GM18508 (cell line): ENCODE data around the gene ETS2.

Experiments used
- ATAC-seq: cut with Tn5 transposase; IDR thresholded peaks from one replicate; pipeline ENCODE4 v1.9.1; 2021; ENCODE audit warnings: moderate number of reproducible peaks; ENCODE audit not compliant: insufficient read depth, unreplicated experiment

The ETS2 gene

DNA sequence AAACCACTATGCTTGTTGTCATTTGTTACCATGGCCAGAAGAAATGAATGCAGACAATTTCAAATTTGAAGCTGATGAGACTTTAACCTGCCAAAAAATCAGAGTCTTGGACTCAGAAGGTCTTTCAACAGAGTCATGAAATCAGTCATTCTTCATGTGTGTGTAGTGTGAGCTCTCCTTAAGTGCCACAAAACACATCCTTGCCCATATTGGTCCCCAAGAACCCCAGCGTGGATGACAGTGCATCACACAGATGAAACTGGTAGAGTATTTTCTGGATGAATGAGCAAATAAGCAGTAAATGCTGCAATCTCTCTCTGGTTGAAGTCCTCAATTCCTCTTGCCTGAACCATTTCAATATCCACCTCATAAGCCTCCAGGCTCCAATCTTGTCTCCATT, 28.7 kb upstream of the ETS2 start:
- ATAC-seq = no peak

DNA sequence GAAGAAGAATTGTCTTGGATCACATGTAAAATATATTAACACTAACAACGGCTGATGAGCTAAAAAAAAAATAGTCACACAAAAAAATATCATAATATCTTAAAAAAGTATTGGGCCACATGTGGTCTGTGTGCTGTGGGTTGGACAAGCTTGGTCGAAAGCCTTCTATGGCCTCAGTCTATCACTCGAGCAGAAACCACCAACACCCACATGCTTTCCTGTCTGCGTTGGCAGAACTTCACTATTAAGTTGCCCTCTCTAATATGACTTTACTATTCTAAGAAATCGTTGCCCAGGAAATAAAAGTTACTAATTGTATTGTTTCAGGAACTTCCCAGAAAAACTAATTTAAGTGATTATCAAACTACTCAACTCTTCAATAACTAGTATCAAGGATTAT, 28.2 kb upstream of the ETS2 start:
- ATAC-seq = no peak

DNA sequence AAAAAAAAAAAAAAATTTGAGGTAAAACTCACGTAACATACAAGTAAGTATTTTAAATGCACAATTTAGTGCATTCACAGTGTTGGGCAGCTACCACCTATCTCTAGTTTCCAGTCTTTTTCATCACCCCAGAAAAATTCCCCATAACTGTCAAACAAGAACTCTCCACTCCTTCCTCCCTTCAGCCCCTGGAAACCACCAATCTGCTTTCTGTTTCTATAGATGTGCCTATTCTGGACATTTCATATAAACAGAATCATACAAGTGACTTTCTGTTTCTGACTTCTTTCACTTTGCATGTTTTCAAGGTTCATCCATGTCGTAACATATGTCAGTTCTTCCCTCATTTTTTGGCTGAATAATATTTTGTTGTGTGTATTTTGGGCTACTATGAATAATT, 24.9 kb upstream of the ETS2 start:
- peak; percentile 94 for ATAC-seq

DNA sequence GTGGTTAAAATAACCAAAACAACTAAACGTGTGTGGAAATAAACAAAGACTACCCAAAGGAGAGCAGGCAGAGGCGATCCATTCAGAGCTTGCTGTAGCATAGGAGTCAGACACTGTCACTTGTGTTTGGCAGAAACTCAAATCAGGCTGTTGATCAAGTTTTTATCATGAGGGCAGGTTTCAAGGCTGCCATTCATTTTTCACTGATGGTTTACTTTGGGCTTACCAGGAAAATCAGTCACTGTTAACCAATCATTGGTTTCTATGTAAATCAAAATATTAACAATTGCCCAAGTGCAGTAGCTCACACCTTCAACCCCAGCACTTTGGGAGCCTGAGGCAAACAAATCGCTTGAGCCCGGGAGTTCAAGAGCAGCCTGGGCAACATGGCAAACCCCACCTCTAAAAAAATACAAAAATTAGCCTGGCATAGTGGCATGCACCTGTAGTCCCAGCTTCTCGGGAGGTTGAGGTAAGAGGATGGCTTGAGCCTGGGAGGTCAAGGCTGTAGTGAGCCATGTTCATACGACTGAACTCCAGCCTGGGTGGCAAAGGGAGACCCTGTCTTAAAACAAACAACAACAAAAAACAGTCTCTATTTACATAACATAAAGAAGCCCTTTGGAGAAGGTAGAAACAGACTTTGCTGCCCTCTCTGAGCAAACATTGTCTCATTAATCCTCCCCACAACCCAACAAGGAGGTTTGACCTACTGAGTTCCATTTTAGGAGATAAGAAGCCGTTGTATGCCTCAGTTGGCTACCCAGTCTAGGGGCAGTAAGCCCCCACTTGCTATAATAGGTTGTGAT, 21.1 kb upstream of the ETS2 start:
- ATAC-seq = no peak

DNA sequence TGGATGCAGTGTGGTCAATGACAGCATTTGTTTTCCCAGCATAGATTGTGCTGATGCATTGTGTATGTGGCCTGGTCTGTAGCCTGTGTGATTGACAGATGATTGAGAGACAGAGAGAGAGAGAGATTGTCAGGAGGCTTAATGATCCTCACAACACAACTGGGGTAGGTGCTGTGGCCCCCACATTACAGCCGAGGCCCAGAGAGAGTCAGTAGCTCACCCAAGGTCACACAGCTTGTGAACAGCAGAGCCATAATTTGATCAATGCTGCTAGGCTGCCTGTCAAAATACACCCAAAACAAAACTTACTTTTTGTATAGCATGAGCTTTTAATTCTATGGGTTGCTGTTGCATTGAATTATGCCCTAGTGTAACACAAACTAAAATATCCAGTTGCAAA, 20.2 kb upstream of the ETS2 start:
- no peak for ATAC-seq

DNA sequence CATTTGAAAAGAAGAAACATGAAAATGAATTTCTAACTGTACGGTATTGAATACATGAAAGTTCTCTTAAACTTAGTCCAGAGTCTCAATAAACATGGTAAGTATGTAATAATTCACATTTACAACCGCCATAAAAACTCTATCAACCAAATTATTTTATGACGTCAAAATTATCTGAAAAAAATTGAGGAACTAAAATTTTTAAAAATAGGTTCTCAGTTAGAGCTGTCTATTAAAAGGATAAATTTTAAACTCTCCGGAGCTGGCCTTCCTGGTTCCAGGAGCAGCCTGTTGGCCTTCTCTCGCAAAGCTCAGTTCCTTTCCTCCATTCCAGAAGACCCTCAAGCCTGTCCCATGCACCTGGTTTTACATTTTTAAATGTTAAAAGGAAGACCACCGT, 18.7 kb upstream of the ETS2 start:
- no peak for ATAC-seq

DNA sequence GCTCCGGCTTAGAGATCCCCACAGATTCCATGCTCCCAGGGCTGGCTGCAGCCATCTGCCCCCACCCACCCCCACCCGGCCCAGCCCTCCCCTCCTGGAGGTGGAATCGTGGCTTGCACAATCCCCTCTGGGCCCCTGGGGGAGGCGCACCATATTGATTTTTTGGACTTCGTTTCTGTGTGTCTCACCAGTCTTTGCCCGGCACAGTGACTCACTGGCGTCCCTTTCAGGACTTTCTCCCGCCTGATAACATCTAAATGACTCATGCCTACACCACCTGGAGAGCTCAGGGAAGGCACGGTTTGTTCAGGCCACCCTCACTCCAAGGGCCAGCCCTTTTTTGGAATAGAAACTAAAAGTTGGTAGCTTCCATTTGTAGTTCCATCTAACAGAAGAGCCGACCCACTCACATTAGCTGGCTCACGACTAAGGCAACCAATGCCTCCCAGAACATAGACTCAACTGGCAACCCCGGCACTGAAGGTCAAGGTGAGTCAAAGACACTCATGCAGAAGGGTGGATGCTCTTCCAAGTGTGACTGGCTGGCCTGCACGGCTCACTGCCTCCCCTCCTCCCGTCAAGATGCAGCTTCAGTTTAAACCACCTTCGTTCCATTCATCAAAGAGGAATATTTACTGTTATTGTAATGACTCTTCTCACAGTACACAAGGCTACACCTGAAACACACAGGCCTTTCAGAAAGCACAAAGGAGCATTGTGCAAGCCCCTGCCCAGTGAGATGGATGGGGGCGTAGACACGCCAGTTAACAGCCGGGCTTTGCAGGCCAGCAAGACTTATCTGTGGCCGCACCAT, 18.1 kb upstream of the ETS2 start:
- no peak for ATAC-seq

DNA sequence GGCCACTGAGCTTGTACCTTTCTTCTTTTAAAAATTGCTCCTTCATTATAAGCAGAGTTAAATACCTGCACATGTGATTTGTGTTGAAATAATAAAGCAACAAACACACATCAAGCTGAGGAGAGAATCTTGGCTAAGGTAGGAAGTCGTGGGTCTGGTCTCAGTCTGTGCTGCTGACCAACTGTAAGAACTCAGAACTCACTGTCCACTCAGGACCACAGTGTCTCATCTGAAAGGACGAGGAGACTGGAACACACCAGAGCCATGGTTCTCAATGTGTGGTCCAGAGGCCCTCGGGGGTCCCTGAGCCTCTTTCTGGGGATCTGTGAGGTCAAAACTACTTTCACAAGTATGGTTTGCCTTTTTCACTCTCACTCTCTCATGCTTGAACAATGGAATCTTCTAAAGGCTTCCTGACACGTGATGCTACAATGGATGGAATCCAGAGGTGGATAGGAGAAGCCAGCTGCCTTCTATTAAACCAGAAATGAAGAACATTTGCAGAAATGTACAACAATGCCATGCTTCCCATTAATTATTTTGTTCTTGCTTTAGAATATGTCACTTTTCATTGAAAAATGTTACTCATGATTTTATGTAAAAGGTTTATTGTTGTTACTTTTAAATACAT, 17.3 kb upstream of the ETS2 start:
- no peak for ATAC-seq

DNA sequence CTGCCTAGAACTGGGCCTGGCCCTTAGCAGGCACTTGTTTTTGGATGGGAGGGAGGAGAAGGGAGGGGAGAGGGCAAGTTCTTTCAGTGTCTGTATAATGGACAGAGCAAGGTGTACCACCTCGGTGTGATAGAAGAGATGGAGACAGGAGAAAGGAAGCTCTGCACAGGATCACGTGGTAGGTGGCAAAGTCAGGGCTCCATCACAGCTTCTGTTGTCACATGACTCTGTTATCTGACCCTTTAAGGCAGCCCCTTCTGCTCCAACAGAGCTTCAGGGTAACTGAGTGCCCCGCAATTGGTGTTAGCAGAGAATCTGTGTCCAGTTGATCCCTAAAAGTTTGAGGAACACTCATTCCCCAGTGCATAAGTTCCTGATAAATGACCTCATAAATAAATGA, 16.5 kb upstream of the ETS2 start:
- ATAC-seq = no peak

DNA sequence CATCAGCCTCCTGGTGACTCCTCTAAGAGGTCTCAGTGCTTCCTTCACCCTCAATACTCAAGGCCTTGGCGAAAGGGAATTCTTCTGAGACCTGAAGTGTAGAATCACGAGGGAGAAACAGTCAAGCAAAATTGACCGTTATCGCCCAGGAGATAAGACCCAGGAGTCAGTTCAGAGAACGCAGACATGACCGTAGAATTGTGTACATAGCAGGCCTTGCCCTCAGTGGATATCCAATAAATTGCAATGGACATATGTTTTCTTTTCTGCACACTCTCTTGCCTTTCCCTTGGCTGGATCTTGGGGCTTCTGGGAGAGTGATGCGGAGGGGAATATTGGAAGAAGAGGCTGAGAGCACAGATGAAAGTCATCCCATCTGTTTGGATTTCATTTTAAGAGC, 15.7 kb upstream of the ETS2 start:
- ATAC-seq = no peak

DNA sequence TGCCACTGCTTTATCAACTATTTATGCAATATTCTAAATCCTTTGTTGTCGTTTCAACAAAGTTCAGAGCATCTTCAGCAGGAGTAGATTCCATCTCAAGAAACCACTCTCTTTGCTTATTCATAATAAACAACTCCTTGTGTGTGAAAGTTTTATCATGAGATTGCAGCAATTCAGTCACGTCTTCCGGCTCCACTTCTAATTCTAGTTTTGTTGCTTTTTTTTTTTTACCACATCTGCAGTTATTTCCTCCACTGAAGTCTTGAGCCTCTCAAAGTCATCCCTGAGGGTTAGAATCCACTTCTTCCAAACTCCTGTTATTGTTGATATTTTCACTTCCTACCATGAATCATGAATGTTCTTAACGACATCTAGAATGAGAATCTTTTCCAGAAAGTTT, 14.8 kb upstream of the ETS2 start:
- ATAC-seq = no peak

DNA sequence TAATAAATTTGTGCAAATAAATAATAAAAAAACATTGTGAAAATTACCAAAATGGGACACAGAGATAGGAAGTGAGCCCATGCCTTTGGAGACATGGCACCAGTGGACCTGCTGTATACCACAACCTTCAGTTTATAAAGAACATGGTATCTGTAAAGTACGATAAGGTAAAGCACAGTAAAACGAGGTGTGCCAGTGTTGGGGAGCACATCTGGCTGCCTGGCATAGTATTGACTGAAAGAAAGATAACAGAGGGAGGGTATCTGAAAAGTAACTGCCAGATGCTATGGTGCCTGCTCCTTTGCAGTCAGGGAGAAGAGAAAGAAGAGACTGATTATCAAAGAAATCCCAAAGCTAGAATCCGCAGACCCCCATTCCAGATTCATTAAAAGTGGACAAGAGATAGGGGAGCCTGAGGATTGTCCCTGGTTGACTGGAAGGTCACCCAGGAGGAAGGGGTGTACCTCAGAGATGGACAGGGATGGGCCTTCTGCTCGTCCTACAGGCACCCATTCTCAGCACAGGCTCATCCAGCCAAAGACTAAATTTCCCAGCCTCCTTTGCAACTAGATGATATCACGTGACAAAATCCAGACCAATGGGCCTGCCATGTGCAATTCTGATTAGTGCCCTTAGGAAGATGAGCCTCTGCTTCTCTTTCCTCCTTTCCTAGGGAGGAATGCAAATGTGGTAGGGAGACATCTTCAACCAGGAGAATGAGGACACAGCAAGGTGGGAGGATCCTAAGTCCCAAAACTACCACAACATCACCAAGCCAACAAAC, 12.9 kb upstream of the ETS2 start:
- ATAC-seq = no peak

DNA sequence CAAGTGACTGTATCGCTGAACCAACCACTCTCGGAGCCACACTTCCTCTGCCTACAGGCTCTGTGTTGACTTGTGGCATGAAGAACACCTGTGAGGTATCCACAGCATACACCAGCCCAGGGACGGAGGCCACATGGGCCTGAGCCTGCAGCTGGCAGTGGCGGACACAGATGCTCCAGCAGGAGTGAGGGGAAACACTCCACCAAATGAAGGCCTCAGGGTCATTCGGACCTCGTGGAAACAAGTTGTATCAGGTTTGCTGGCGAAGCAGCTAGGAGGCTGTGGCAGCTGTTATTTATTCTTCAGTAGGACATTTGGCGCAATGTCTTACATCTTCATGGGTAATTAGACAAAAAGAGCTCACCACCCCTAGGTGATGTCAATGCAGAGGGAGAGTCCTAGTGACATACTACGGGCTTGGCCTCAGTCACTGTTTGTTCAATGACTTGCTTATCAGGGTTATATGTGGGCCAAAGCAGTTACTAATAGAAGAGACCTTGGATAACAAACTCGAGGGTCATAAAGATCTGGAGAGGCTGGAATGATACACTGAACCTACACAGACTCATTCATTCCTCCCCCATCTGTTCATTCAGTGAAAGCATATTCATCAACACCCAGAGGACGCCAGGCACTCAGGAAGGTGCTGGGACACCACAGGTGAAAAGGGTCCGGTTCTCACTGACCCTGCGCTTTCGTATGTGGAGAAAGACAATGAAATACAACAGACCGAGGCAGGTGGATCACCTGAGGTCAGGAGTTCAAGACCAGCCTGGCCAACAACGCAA, 11.6 kb upstream of the ETS2 start:
- no peak for ATAC-seq

DNA sequence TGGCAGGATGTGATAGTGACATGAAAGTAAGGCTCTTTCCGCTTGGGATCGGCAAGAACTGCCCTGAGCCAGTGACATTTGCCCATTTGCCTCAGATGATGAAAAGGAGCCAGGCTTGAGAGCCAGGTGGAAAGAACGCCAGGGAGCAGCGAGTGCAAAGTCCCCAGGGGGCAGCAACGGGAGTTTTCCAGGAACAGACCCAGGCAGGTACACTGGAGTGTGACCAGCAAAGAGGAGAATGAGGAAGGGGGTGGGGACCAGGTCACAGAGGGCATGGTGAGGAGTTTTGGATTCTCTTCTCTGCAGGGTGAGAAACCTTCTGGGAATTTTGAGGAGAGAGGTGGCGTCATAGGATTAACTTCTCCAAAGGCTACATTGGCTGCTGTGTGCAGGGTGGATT, 10.8 kb upstream of the ETS2 start:
- no peak for ATAC-seq

DNA sequence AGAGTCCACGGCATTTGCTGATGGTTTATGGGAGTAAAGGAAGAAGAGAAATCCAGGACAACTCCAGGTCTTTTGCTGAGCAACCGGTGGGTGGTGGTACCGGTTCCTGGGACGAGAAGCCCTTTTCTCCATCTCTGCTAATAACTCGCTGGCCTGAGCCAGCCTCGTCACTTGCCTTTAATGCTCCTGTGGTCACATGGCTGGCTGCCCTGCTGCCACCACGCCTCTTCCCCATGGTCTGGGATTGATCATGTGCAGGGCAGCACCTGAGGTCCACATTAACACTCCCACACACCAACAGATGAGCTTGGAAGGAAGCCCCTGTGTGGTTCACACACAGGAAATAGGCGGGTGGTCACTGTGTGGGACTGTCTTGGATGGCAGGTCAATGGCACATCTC, 10.3 kb upstream of the ETS2 start:
- no peak for ATAC-seq

DNA sequence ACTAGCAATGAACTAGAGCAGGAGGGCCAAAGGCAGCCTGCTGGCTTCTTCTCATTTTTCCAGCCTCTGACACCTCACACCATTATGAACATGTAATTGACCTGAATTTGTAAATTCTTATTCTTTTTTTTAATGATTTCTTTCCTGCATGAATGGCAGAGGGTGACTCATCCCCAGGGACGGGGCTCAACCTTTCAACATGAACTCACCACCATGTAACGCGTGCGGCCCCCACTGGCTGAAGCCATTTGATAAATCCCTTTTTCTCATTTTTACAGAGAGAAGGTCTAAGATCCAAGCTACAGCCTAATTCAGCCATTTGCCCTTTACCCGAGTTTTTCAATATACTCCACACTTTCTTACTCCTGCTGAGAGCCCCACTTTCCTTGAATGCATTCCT, 9.3 kb upstream of the ETS2 start:
- no peak for ATAC-seq

DNA sequence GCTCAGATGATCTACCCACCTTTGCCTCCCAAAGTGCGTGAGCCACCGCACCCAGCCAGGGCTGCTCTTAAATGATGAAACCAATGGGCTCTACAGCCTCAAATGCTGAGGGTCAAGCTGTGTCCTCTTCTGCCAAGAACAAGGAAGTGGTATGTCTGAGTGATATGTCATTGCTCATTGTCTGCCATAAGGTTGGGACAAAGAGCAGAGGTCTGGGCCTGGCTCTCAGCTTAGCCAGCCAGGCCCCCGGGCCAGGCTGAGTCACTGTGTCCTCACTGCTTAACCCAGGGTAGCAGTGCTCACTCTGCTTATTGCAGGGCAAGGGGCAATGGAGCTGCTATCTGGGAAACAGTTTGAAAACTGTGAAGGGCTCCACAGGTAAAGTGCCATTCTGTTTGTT, 8.3 kb upstream of the ETS2 start:
- ATAC-seq = no peak

DNA sequence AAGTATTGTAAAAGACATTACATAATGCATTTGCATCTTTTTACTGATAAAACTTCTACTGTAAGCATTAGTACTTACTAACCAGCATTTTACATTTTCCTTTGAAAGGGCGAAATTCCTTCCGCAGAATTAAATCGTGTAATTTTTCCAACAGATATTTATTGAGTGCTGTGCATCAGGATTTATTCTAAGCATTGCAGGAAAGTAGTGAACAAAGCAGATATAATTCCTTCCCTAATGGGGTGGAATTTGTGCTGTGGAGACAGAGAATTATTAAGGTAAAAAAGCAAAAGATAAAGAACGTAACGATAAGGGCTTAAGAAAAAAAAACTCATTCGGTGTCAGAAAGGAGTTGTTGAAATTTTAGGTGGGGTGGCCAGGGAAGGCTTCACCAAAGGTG, 7.6 kb upstream of the ETS2 start:
- no peak for ATAC-seq

DNA sequence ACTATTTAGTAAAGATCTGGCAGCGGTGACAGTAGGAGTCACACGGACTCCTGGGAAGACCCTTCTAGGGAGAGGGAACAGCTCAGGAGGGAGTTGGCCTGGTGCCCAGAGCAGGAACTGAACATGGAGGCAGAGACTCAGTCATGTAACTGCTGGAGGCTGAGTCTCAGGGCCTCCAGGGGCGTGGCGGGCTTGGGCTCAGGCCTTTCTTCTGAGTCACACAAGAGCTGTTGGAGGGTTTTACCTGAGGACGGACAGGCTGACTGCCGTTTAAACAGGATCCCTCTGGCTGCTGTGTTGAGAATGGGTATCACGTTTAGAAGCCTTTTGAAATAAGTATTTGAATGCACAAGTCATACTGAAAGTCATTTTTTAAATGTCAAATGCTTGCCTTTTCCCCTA, 7.2 kb upstream of the ETS2 start:
- no peak for ATAC-seq
